ENCODE data around the gene F8. TPM values are rescaled to one million over a fixed set of nuclear protein-coding genes. Genes with fewer than 3 reads are reported as not detected.

The F8 gene
- total RNA-seq, 1 experiment from 2014 or later, result 0.20 TPM

GRCh38 chrX:155005190-155005589, 17.3 kb downstream of the F8 start:
- no peaks in the 10 kb centered on the region for H3K9me3 Mint-ChIP-seq (ENCODE audit: unreplicated experiment)
- Histone ChIP-seq H3K9me3 (no peaks in the 10 kb centered on the region), H3K4me1 (no peaks in the 10 kb centered on the region), H3K36me3 (ENCODE audit: control insufficient read depth, insufficient read depth, low read length) (no peaks in the 10 kb centered on the region), H3K4me3 (ENCODE audit: low read depth, low read length) (no peak overlapping the region), H3K27me3 (replicated peaks; ENCODE audit: control insufficient read depth, insufficient read depth, low read length) (no peaks in the 10 kb centered on the region)
- intact Hi-C loops (cut with micrococcal nuclease; ENCODE audit: unreplicated experiment), result no loop called here
- POLR2A ChIA-PET, result no interaction called here
- H3K4me3 Mint-ChIP-seq (ENCODE audit: unreplicated experiment), result no peak overlapping the region
- CTCF ChIA-PET, result no interaction called here
- H3K27ac Mint-ChIP-seq (ENCODE audit: unreplicated experiment), result no peak overlapping the region
- no peak for DNase-seq
- H3K4me1 Mint-ChIP-seq (ENCODE audit: low read depth, unreplicated experiment), result no peaks in the 10 kb centered on the region
- peaks cover 5% of the 10 kb centered on the region for H3K27me3 Mint-ChIP-seq (ENCODE audit: insufficient read depth, unreplicated experiment)
- no peaks in the 10 kb centered on the region for H3K36me3 Mint-ChIP-seq (ENCODE audit: insufficient read depth, unreplicated experiment)
- no TSS peak for BruUV-seq (replicated peaks)
- no peak for TF ChIP-seq CTCF (IDR thresholded peaks at IDR 0.05; ENCODE audit: insufficient read depth in 1 of 2, low read depth in 1 of 2, low read length in 1 of 2, severe bottlenecking in 1 of 2, unreplicated experiment in 1 of 2)

- Mint-ChIP-seq H3K9me3 (ENCODE audit: unreplicated experiment) (no peaks in the 10 kb centered on the region), H3K36me3 (ENCODE audit: insufficient read depth, unreplicated experiment) (no peaks in the 10 kb centered on the region)
- CTCF ChIA-PET, result no interaction called here
Observed at GRCh38 chrX:155001873-155002272, 20.6 kb downstream of the F8 start.

GRCh38 chrX:155000841-155001240, 21.7 kb downstream of the F8 start:
- no peaks in the 10 kb centered on the region for H3K36me3 ChIP-seq (ENCODE audit: control insufficient read depth, insufficient read depth, low read length)
- no peaks in the 10 kb centered on the region for H3K27me3 ChIP-seq (replicated peaks; ENCODE audit: control insufficient read depth, insufficient read depth, low read length)
- H3K36me3 Mint-ChIP-seq (ENCODE audit: insufficient read depth, unreplicated experiment), result no peaks in the 10 kb centered on the region
- H3K9me3 Mint-ChIP-seq (ENCODE audit: unreplicated experiment), result no peaks in the 10 kb centered on the region
- no peaks in the 10 kb centered on the region for H3K9me3 ChIP-seq
- BruUV-seq (replicated peaks), result no TSS peak
- peaks cover 10% of the 10 kb centered on the region for H3K27me3 Mint-ChIP-seq (ENCODE audit: insufficient read depth, unreplicated experiment)
- H3K4me1 ChIP-seq, result no peaks in the 10 kb centered on the region
- ChIA-PET POLR2A (no interaction called here), CTCF (no interaction called here)
- TF ChIP-seq CTCF (IDR thresholded peaks at IDR 0.05; ENCODE audit: insufficient read depth in 1 of 2, low read depth in 1 of 2, low read length in 1 of 2, severe bottlenecking in 1 of 2, unreplicated experiment in 1 of 2), result no peak
- H3K4me3 Mint-ChIP-seq (ENCODE audit: unreplicated experiment), result no peak overlapping the region
- no peaks in the 10 kb centered on the region for H3K4me1 Mint-ChIP-seq (ENCODE audit: low read depth, unreplicated experiment)
- no peak overlapping the region for H3K4me3 ChIP-seq (ENCODE audit: low read depth, low read length)
- intact Hi-C loops (cut with micrococcal nuclease; ENCODE audit: unreplicated experiment), result no loop called here
- DNase-seq, result no peak
- no peak overlapping the region for H3K27ac Mint-ChIP-seq (ENCODE audit: unreplicated experiment)

More at GRCh38 chrX:155001873-155002272, 20.6 kb downstream of the F8 start:
- no peaks in the 10 kb centered on the region for H3K27me3 ChIP-seq (replicated peaks; ENCODE audit: control insufficient read depth, insufficient read depth, low read length)
- no peak for TF ChIP-seq CTCF (IDR thresholded peaks at IDR 0.05; ENCODE audit: insufficient read depth in 1 of 2, low read depth in 1 of 2, low read length in 1 of 2, severe bottlenecking in 1 of 2, unreplicated experiment in 1 of 2)
- no peak for DNase-seq
- no peak overlapping the region for H3K27ac Mint-ChIP-seq (ENCODE audit: unreplicated experiment)
- POLR2A ChIA-PET, result no interaction called here
- H3K4me3 ChIP-seq (ENCODE audit: low read depth, low read length), result no peak overlapping the region
- peaks cover 9% of the 10 kb centered on the region for H3K27me3 Mint-ChIP-seq (ENCODE audit: insufficient read depth, unreplicated experiment)
- intact Hi-C loops (cut with micrococcal nuclease; ENCODE audit: unreplicated experiment), result no loop called here
- H3K4me1 ChIP-seq, result no peaks in the 10 kb centered on the region
- H3K4me1 Mint-ChIP-seq (ENCODE audit: low read depth, unreplicated experiment), result no peaks in the 10 kb centered on the region
- H3K9me3 ChIP-seq, result no peaks in the 10 kb centered on the region
- no peaks in the 10 kb centered on the region for H3K36me3 ChIP-seq (ENCODE audit: control insufficient read depth, insufficient read depth, low read length)
- no TSS peak for BruUV-seq (replicated peaks)
- H3K4me3 Mint-ChIP-seq (ENCODE audit: unreplicated experiment), result no peak overlapping the region
